GM13977 (cell line): Measurements from ENCODE around the gene OR6P1.

Experiments used
- DNase-seq: peaks from one replicate; pipeline ENCODE4 v3.0.0; 2012; ENCODE audit warnings: low spot score
- CTCF ChIP-seq: IDR thresholded peaks from 2 replicates; pipeline ENCODE4 v1.5.1; 2012; ENCODE audit warnings: mild to moderate bottlenecking, control low read depth; ENCODE audit not compliant: insufficient read depth; ENCODE audit errors: extremely low read depth, missing control alignments
- in situ Hi-C: fragments of 300-500 bp; cut with MboI; formaldehyde crosslinking; loops from one replicate; pipeline ENCODE4 v1.12.0; 2022; ENCODE audit warnings: low sequenced_read_pairs, low pct_unique_long_range_greater_than_20kb, mixed read lengths, inconsistent platforms; ENCODE audit not compliant: unreplicated experiment

The OR6P1 gene

GRCh38 chr1:158583962-158584361 lies 13.6 kb upstream of the OR6P1 start:
- no peak for TF ChIP-seq CTCF
- no peak for DNase-seq
- in situ Hi-C loops = no loop called here

- in situ Hi-C loops = no loop called here
- DNase-seq = no peak
- no peak for TF ChIP-seq CTCF
These were observed 9.4 kb upstream of the OR6P1 start, which contains the start of gene OR10X1 for GRCh38 chr1:158579733-158580132. OR10X1 (minus strand) TSS chr1:158579899; CDS start chr1:158579899, 0 bp downstream.

GRCh38 chr1:158577561-158577960 lies 7.2 kb upstream of the OR6P1 start:
- no peak for TF ChIP-seq CTCF
- in situ Hi-C loops = no loop called here
- DNase-seq = no peak

GRCh38 chr1:158572226-158572625 lies 1.8 kb upstream of the OR6P1 start:
- DNase-seq = no peak
- no peak for TF ChIP-seq CTCF
- in situ Hi-C loops = no loop called here

- in situ Hi-C loops = no loop called here
- no peak for DNase-seq
- no peak for TF ChIP-seq CTCF
These were observed 5.8 kb downstream of the OR6P1 start for GRCh38 chr1:158564608-158565007.

GRCh38 chr1:158563853-158564252 lies 6.5 kb downstream of the OR6P1 start:
- TF ChIP-seq CTCF = no peak
- DNase-seq = no peak
- in situ Hi-C loops = no loop called here

GRCh38 chr1:158559696-158560095 lies 10.7 kb downstream of the OR6P1 start:
- in situ Hi-C loops = no loop called here
- TF ChIP-seq CTCF = no peak
- no peak for DNase-seq
